ENCODE data around the gene NOTUM.
"Not testable (repeated sequence)": the region's sequence is repeated elsewhere in the genome, so short reads cannot be mapped to it uniquely, and the experiment has no call there.

The NOTUM gene

GRCh38 chr17:81961521-81962498 is 823 bp upstream of the NOTUM start:
- no peak for DNase-seq

GRCh38 chr17:81960130-81960958 is 643 bp downstream of the NOTUM start:
- intact Hi-C loops (cut with DNase I), result loop anchor here (5.0 kb wide), 1 partner anchor 62 kb away; the partner anchor contains the start of genes CENPX and LRRC45
- no peak for DNase-seq

More at GRCh38 chr17:81961521-81962498, 823 bp upstream of the NOTUM start:
- intact Hi-C loops (cut with DNase I), result loop anchor here (5.0 kb wide), 1 partner anchor 60 kb away; the partner anchor contains the start of genes CENPX and LRRC45

GRCh38 chr17:81959362-81960129 is 1.4 kb downstream of the NOTUM start:
- peak in 41 of 42 donors; percentile 37 to 90 (median 78) for DNase-seq
- intact Hi-C loops (cut with DNase I), result loop anchor here (5.0 to 10.0 kb wide), 2 partner anchors 63 to 195 kb away; partner anchors contain the start of genes CENPX and LRRC45

GRCh38 chr17:81958633-81959342 is 2.2 kb downstream of the NOTUM start:
- intact Hi-C loops (cut with DNase I), result loop anchor here (10.0 kb wide), 1 partner anchor 196 kb away; no protein-coding TSS in a partner anchor
- DNase-seq, result no peak

GRCh38 chr17:81957691-81958432 is 3.1 kb downstream of the NOTUM start:
- no peak for DNase-seq
- intact Hi-C loops (cut with DNase I), result loop anchor here (10.0 kb wide), 1 partner anchor 197 kb away; no protein-coding TSS in a partner anchor

GRCh38 chr17:81956607-81957589 is 4.1 kb downstream of the NOTUM start:
- intact Hi-C loops (cut with DNase I), result loop anchor here (10.0 kb wide), 1 partner anchor 198 kb away; no protein-coding TSS in a partner anchor
- no peak for DNase-seq

- no peak for DNase-seq
- intact Hi-C loops (cut with DNase I), result loop anchor here (10.0 kb wide), 1 partner anchor 199 kb away; no protein-coding TSS in a partner anchor
Measured at GRCh38 chr17:81955756-81956544, 5.0 kb downstream of the NOTUM start.

- no peak for DNase-seq
- intact Hi-C loops (cut with DNase I), result loop anchor here (10.0 kb wide), 1 partner anchor 200 kb away; no protein-coding TSS in a partner anchor
Measured at GRCh38 chr17:81955058-81955681, 5.8 kb downstream of the NOTUM start.

GRCh38 chr17:81954131-81955057 is 6.6 kb downstream of the NOTUM start:
- no peak for DNase-seq
- intact Hi-C loops (cut with DNase I), result loop anchor here (10.0 kb wide), 1 partner anchor 200 kb away; no protein-coding TSS in a partner anchor

- not testable (repeated sequence) for DNase-seq
- intact Hi-C loops (cut with DNase I), result loop anchor here (10.0 kb wide), 1 partner anchor 201 kb away; no protein-coding TSS in a partner anchor
Measured at GRCh38 chr17:81953443-81953842, 7.5 kb downstream of the NOTUM start.

- DNase-seq, result no peak
- intact Hi-C loops (cut with DNase I), result loop anchor here (10.0 kb wide), 1 partner anchor 202 kb away; no protein-coding TSS in a partner anchor
Measured at GRCh38 chr17:81952792-81953228, 8.2 kb downstream of the NOTUM start.

- DNase-seq, result no peak
- intact Hi-C loops (cut with DNase I), result loop anchor here (10.0 kb wide), 1 partner anchor 203 kb away; no protein-coding TSS in a partner anchor
Measured at GRCh38 chr17:81951785-81952684, 9.0 kb downstream of the NOTUM start.
